HG02798 (cell line): ENCODE measurements around the gene KLHL15.

Source experiments
- ATAC-seq: cut with Tn5 transposase; IDR thresholded peaks from one replicate; pipeline ENCODE4 v1.9.1; 2021; ENCODE audit warnings: mild to moderate bottlenecking; ENCODE audit not compliant: unreplicated experiment, poor library complexity

Gene KLHL15

GRCh38 chrX:23953908-23954269 is 73.1 kb downstream of the KLHL15 start:
- ATAC-seq = no peak

- peak; percentile 93 for ATAC-seq
Measured at GRCh38 chrX:23952984-23953907, 73.7 kb downstream of the KLHL15 start.

- ATAC-seq = no peak
Measured at GRCh38 chrX:23952391-23952790, 74.6 kb downstream of the KLHL15 start.

- no peak for ATAC-seq
Measured at GRCh38 chrX:23945206-23945605, 81.8 kb downstream of the KLHL15 start.

- ATAC-seq = no peak
Measured at GRCh38 chrX:23944234-23944633, 82.8 kb downstream of the KLHL15 start.

- ATAC-seq = no peak
Measured at GRCh38 chrX:23939203-23939602, 87.8 kb downstream of the KLHL15 start.

- ATAC-seq = no peak
Measured at GRCh38 chrX:23938690-23939089, 88.3 kb downstream of the KLHL15 start.

- ATAC-seq = no peak
Measured at GRCh38 chrX:23937100-23937499, 89.9 kb downstream of the KLHL15 start.

GRCh38 chrX:23936180-23936579 is 90.8 kb downstream of the KLHL15 start:
- ATAC-seq = no peak

- no peak for ATAC-seq
Measured at GRCh38 chrX:23935106-23935505, 91.9 kb downstream of the KLHL15 start.
